Putamen (tissue), 1 donor: ENCODE data around the gene PRKCD.

ENCODE experiments used
- DNase-seq: peaks from one replicate; pipeline ENCODE4 v3.0.0-alpha.2; 2016; ENCODE audit warnings: low spot score

PRKCD gene

GRCh38 chr3:53160660-53161449 lies at the start of gene PRKCD:
Gene PRKCD (plus strand): TSS chr3:53161209. CDS start chr3:53178423, 17,214 bp downstream.
- DNase-seq, result peak; percentile 79

GRCh38 chr3:53111822-53112221 lies 49.2 kb upstream of the PRKCD start:
- no peak for DNase-seq

DNA sequence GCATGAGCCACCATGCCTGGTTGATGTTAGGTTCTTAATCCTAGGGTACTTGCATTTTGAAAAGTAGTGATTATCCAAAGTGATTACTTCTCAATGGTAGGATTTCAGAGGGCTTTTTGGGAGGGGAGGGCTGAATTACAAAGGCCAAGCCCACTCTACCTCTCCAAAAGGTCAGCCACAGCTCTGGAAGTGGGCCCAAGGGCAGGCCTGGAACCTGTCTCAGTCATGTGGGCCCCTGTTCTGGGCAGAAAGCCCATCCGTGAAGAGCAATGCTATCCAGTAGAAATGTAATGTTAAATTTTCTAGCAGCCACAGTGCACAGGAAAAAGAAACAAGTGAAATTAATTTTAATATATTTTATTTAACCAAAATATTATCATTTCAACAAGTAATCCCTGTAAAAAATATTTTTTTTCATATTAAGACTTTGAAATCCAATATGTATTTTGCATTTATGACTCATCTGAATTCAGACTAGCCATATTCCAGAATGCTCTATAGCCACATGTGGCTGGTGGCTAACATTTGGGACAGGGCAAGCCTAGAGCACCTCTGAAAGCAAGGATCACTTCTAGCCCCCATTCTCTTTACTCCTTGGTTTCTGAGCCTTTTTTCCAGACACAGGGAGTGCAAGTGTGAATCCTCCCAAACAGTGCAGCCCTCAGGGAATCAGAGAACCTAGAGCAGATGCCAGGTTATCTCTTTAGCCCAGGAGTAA lies 47.6 kb upstream of the PRKCD start:
- DNase-seq, result no peak

- peak; percentile 76 for DNase-seq
Observed at GRCh38 chr3:53114011-53114400, 47.0 kb upstream of the PRKCD start.

- no peak for DNase-seq
Observed at GRCh38 chr3:53114412-53115074, 46.5 kb upstream of the PRKCD start.

DNA sequence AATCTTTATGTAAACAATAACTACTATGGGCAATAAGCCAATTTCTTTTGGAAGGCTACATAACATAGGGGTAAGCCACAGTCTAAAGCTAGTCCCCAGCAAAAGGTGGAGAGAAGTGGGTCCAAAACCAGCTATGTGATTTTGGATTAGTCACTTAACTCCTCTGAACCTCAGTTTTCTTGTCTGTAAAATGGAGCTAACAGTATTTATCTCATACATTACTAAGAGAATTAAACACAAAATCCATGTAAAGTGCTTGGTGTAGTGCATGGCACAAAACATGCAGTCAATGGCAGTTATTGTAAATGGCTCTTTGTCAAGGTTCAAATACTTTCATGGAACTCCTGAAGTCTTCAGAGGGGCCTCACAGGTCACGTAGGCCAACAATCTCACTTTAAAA lies 44.1 kb upstream of the PRKCD start:
- DNase-seq, result no peak

GRCh38 chr3:53120336-53120735 lies 40.7 kb upstream of the PRKCD start:
- DNase-seq, result no peak

DNA sequence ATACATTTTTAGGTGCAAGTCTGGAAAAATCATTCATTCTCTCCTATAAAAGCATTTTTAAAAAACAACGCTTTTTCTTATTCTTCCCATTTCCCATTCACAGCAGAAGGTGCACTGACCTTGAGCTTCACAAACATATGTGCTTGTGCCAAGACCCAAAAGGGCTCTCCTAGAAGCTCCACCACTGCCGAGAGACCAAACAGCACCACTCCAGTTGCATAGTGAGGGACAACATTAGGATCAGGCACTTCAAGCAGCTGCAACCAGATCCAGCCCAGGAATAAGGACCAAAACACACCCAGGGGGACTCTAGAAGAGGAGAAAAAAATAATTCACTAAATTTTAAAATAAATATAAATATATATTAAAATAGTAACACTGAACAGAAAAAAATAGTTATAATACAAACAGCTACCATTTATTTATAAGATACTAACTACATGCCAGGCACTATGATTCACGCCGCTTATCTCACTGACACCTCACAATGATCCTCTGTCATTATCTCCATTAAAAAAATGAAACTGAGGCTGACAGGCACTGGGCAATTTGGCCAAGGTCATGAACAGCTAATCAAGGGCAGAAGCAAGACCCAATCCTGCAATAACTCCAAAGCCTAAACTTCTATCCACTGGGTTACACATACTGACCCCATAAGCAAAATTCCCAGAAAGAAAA lies 38.6 kb upstream of the PRKCD start:
- DNase-seq, result no peak

GRCh38 chr3:53122933-53123305 lies 38.1 kb upstream of the PRKCD start:
- DNase-seq, result no peak

DNA sequence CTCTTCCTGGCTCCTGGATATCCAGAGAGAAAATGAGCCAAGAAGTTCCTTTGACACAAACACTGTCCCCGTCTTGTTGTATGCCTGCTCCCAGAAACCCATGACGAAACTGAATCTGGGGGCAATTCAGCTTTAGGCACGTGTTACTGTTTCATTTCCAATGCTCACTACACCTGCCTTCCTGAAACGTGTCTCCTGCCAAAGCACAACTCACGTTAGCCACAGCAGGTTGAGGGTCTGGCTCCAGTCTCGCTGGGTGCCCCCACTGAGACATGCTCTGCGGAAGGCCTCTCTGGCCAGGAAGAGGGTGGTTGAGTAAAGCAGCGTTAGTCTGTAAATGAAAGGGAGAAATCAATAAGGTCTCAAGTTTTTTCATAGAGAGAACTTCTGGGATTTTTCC lies 37.5 kb upstream of the PRKCD start:
- no peak for DNase-seq

DNA sequence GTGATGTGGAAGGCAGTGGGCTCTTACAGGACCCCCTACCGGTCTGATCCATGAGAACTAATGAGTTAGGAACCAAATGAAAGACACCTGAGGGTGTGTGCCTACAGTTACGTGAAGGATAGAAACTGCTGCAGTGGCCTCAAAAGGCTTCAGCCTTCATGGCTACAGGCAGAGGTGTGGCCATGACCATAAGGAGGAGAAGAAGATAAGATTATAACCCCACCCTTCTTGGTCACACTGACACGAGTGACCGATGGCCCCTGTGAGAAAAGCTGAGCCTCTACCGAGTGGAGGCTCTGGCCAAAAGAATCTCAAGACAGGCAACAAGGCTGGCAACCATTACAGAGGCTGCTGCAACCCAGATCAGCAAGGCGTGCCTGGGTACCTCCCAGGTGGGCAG lies 37.1 kb upstream of the PRKCD start:
- no peak for DNase-seq

DNA sequence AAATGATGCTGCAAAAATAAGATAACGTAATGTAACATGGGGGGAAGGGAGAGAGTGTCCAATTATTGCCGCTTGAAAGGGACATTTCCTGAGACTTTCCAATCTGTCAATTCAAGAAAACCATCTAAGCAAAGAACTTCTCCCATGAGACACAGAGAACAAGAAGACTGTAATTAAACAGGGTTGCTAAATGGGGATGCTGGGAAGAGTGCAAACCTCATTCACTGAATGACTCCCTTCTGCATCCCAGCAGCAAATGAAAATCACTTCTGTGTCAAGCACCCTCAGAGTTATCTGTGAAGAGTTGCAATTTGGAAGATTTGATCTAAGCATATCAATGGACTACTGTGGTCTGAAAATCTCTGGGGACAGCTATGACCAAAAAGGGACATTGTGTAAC lies 34.4 kb upstream of the PRKCD start:
- no peak for DNase-seq

DNA sequence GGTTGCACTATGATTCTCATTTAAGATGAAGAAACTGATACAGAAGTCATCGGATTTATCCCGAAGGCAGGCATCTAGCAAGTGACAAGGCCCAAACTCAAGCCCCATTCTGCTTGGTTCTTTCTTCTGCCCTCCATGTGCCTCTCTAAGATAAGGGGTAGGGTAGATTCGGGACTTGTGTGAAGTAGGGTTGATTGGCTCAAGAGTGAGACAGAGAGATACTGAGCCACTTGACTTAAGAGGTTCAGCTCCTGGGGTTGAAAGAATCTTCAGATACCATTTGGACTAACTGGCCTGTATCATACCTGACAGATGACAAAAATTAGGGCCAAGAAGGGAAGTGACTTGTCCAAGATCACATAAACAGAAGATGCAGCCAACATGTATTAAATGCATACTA lies 31.7 kb upstream of the PRKCD start:
- DNase-seq, result no peak

DNA sequence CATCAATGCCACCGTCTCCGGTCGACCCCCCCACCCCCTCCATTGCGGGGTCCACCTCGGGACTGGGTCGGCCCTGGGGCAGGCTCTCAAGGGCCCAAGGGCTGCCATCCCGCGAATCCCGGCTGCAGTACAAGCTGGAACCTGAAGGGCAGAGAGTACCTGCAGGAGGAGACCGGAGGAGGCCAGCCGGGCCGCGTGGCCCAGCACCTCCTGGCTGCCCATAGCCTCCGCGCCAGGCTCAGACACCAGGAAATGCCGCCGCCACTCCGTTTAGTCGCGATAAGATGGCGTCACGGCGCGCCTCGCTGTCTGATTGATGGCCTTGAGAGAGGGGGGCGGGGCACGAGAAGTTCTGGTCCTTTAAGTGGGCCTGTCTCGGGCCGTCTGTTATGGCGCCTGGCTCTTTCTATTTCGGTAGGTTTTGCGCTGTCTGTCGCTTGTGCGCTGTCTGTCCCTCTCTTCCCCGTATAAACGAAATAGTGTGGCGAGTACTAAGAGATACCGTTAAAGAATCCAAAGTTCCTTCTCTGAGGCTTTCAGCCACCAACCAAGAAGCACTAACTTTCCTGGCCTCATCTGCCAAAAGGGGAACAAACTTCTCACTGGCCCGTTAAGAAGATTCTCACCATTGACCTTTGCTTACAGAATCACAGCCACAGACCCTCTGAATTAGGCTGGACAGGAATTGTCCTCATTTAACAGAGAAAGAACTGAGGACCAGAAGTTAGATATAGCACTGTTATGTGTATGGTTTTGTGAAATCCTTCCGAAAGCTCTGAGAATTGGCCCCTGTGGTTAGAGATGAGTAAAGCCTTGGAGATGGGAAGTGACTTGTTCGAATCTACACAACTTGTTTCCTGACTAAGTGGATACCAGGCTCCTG lies 30.6 kb upstream of the PRKCD start, which contains the start of gene RFT1:
TSS of gene RFT1 (minus strand) at position 257 of the 883 bp plus-strand sequence. CDS start at position 222, 35 bp downstream.
- DNase-seq, result peak; percentile 94

GRCh38 chr3:53131096-53131495 lies 29.9 kb upstream of the PRKCD start:
- DNase-seq, result no peak

GRCh38 chr3:53132347-53132746 lies 28.7 kb upstream of the PRKCD start:
- no peak for DNase-seq

- no peak for DNase-seq
Observed at GRCh38 chr3:53134631-53135232, 26.3 kb upstream of the PRKCD start.

- no peak for DNase-seq
Observed at GRCh38 chr3:53137221-53137620, 23.8 kb upstream of the PRKCD start.

- DNase-seq, result no peak
Observed at GRCh38 chr3:53137835-53138446, 23.1 kb upstream of the PRKCD start.
